SK-N-SH (cell line): ENCODE results near the gene LAMTOR1. TPM values are rescaled to one million over a fixed set of nuclear protein-coding genes. Genes with fewer than 3 reads are reported as not detected.
A peak's percentile ranks its signal among the peaks of the same experiment; 100 is the strongest.

Source experiments
- CTCF ChIA-PET: fragments of 300-600, 350-600 bp; formaldehyde crosslinking; extraction: SDS; loops from one replicate; lab custom pipeline; 2021; lab: Yijun Ruan, JAX
- POLR2A ChIA-PET: fragments of 350-600 bp; sonication (Branson Sonifier 250); formaldehyde crosslinking; extraction: SDS; loops from one replicate; lab custom pipeline; 2020; ENCODE audit warnings: antibody characterized with exemption, inconsistent platforms; lab: Yijun Ruan, JAX
- DNase-seq: peaks from one replicate; pipeline ENCODE4 v3.0.0; 2012
- H2AFZ ChIP-seq: fragments of 200-600 bp; sonication (generic); 2 replicates; pipeline ENCODE4 v1.8.1; 2016; ENCODE audit warnings: antibody characterized with exemption, mild to moderate bottlenecking, low read depth
- H3F3A ChIP-seq: fragments of 200-600 bp; sonication (generic); replicated peaks from 2 replicates; pipeline ENCODE3; 2016; ENCODE audit warnings: antibody characterized with exemption, mild to moderate bottlenecking; ENCODE audit not compliant: insufficient read depth
- H3K27ac ChIP-seq, 2 experiments: fragments of 200-500 bp in 1 of 2; fragments of 200-600 bp in 1 of 2; sonication (Bioruptor generic) in 1 of 2; sonication (generic), shearing (Covaris generic) in 1 of 2; 2 replicates each; pipeline versions ENCODE4 v1.5.1 to v1.6.1; 2014 to 2016; ENCODE audit warnings: low read depth in 2 of 2, inconsistent platforms in 1 of 2, low read length in 1 of 2, mild to moderate bottlenecking in 1 of 2, mixed read lengths in 1 of 2
- H3K27me3 ChIP-seq: fragments of 200-600 bp; sonication (generic), shearing (Covaris generic); 2 replicates; pipeline ENCODE4 v1.6.1; 2016; ENCODE audit warnings: mixed run types; ENCODE audit not compliant: insufficient read depth
- H3K36me3 ChIP-seq, 2 experiments: fragments of 200-500 bp in 1 of 2; fragments of 200-600 bp in 1 of 2; sonication (Bioruptor generic) in 1 of 2; sonication (generic) in 1 of 2; replicated peaks in 1 of 2; 2 replicates each; pipeline versions ENCODE3 to v1.5.1; 2014 to 2016; ENCODE audit warnings: low read length in 1 of 2, mild to moderate bottlenecking in 1 of 2; ENCODE audit not compliant: insufficient read depth in 2 of 2, control insufficient read depth in 1 of 2
- H3K4me1 ChIP-seq, 2 experiments: fragments of 200-500 bp in 1 of 2; fragments of 200-600 bp in 1 of 2; sonication (Bioruptor generic) in 1 of 2; sonication (generic), shearing (Covaris generic) in 1 of 2; 2 replicates each; pipeline versions ENCODE4 v1.5.1 to v1.6.1; 2014 to 2016; ENCODE audit warnings: low read depth in 1 of 2, low read length in 1 of 2, mixed run types in 1 of 2; ENCODE audit not compliant: insufficient read depth in 2 of 2, control insufficient read depth in 1 of 2
- H3K4me2 ChIP-seq: fragments of 200-600 bp; sonication (generic), shearing (Covaris generic); 2 replicates; pipeline ENCODE4 v1.6.1; 2017; ENCODE audit warnings: mixed run types
- H3K4me3 ChIP-seq, 2 experiments: fragments of 200-500 bp in 1 of 2; fragments of 200-600 bp in 1 of 2; sonication (Bioruptor generic) in 1 of 2; sonication (generic), shearing (Covaris generic) in 1 of 2; 2 replicates each; pipeline versions ENCODE4 v1.5.1 to v1.8.1; 2014 to 2016; ENCODE audit warnings: low read depth in 2 of 2, inconsistent platforms in 1 of 2, low read length in 1 of 2, mild to moderate bottlenecking in 1 of 2, mixed read lengths in 1 of 2, moderate library complexity in 1 of 2
- H3K79me2 ChIP-seq: fragments of 200-600 bp; sonication (generic); 2 replicates; pipeline ENCODE4 v1.8.1; 2017; ENCODE audit warnings: mild to moderate bottlenecking; ENCODE audit not compliant: insufficient read depth
- H3K9ac ChIP-seq: fragments of 200-600 bp; sonication (generic); 2 replicates; pipeline ENCODE4 v1.6.1; 2017; ENCODE audit warnings: mixed run types
- H3K9me2 ChIP-seq: fragments of 200-600 bp; sonication (generic); 2 replicates; pipeline ENCODE4 v1.6.1; 2017; ENCODE audit warnings: mixed run types
- H3K9me3 ChIP-seq: fragments of 200-600 bp; sonication (generic); 2 replicates; pipeline ENCODE4 v1.6.1; 2017; ENCODE audit warnings: mixed run types, mild to moderate bottlenecking, moderate library complexity
- H4K20me1 ChIP-seq: fragments of 200-600 bp; sonication (generic); 2 replicates; pipeline ENCODE4 v1.6.1; 2017; ENCODE audit warnings: mild to moderate bottlenecking, mixed run types; ENCODE audit not compliant: insufficient read depth
- ELF1 ChIP-seq: IDR thresholded peaks from 2 replicates; pipeline ENCODE4 v1.4.0; 2012
- EP300 ChIP-seq, 2 experiments: IDR thresholded peaks; 2 replicates each; pipeline versions ENCODE4 v1.4.0 to v1.6.1; 2012; ENCODE audit warnings: borderline replicate concordance in 1 of 2, low read depth in 1 of 2, low read length in 1 of 2
- EZH2phosphoT487 ChIP-seq: fragments of 200-600 bp; sonication (generic); IDR thresholded peaks from 2 replicates; pipeline ENCODE4 v1.6.1; 2017; ENCODE audit warnings: low read depth, mixed run types, mild to moderate bottlenecking, antibody characterized with exemption, moderate library complexity, borderline replicate concordance
- FOSL2 ChIP-seq: IDR thresholded peaks from 2 replicates; pipeline ENCODE4 v1.4.0; 2012; ENCODE audit warnings: low read depth, mild to moderate bottlenecking, moderate library complexity, borderline replicate concordance
- GABPA ChIP-seq: IDR thresholded peaks from 2 replicates; pipeline ENCODE4 v1.4.0; 2012; ENCODE audit warnings: low read depth, mild to moderate bottlenecking
- GATA2 ChIP-seq: sonication (generic); formaldehyde crosslinking; IDR thresholded peaks from 2 replicates; pipeline ENCODE4 v1.5.0; 2020; ENCODE audit warnings: mild to moderate bottlenecking, missing genetic modification reagents
- JUND ChIP-seq: IDR thresholded peaks from 2 replicates; pipeline ENCODE4 v1.4.0; 2012
- NFIC ChIP-seq: IDR thresholded peaks from 2 replicates; pipeline ENCODE4 v1.4.0; 2012; ENCODE audit warnings: borderline replicate concordance
- RXRA ChIP-seq: IDR thresholded peaks from 2 replicates; pipeline ENCODE4 v1.4.0; 2012; ENCODE audit warnings: low read depth, mild to moderate bottlenecking, borderline replicate concordance
- SIN3A ChIP-seq: IDR thresholded peaks from 2 replicates; pipeline ENCODE4 v1.6.1; 2012; ENCODE audit warnings: low read depth, mild to moderate bottlenecking, low read length, moderate library complexity, borderline replicate concordance
- SMC3 ChIP-seq: IDR thresholded peaks from 2 replicates; pipeline ENCODE4 v1.6.1; 2012; ENCODE audit warnings: low read depth, low read length, improper control_type of control experiment
- TAF1 ChIP-seq: IDR thresholded peaks from 2 replicates; pipeline ENCODE4 v1.6.1; 2012; ENCODE audit warnings: low read depth, mild to moderate bottlenecking, low read length, moderate library complexity, borderline replicate concordance
- TCF12 ChIP-seq: IDR thresholded peaks from 2 replicates; pipeline ENCODE4 v1.4.0; 2012
- YY1 ChIP-seq: IDR thresholded peaks from 2 replicates; pipeline ENCODE4 v1.4.0; 2012; ENCODE audit warnings: low read depth, mild to moderate bottlenecking
- WGBS: methylation state at CpG from one replicate; pipeline ENCODE4 v1.1.6; 2017; ENCODE audit warnings: low lambda C conversion rate; 5-methylcytosine and 5-hydroxymethylcytosine counted together
- polyA plus RNA-seq, 3 experiments: library from polyadenylated mRNA; depleted of rRNA; stranded (reverse); fragments of >200 nt; gene quantifications; 2 replicates each; pipeline ENCODE4 v1.2.3, GENCODE V29; 2012
- TF ChIP-seq, protein P1 (sequence below): IDR thresholded peaks from 2 replicates; pipeline ENCODE4 v1.4.0; 2012; ENCODE audit warnings: low read depth, borderline replicate concordance
- TF ChIP-seq, protein P2 (sequence below): IDR thresholded peaks from 2 replicates; pipeline ENCODE4; 2012
- TF ChIP-seq, protein P3 (sequence below): IDR thresholded peaks from 2 replicates; pipeline ENCODE4 v1.6.1; 2012; ENCODE audit warnings: mild to moderate bottlenecking, low read depth, low read length, moderate library complexity

Gene LAMTOR1
- polyA plus RNA-seq, 1 of the 3 experiments (the other 2 are of a cell fraction): 128 TPM

DNA sequence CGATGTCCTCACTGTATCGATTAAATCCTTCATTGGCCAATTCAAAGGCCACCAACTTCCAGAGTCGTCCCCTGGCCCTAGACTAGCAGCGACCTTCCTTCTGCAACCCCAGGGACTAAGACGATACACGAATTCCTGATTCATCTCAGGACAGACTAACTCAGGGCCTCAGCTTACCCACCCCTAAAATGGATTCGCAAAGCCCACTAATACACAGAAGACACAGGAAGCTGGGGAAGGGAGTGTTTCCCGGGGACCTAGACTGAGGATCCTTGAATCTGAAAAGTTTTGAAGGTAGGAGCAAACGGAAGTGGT, 509 bp downstream of the LAMTOR1 start (continued):
- TF ChIP-seq, protein P1, sequence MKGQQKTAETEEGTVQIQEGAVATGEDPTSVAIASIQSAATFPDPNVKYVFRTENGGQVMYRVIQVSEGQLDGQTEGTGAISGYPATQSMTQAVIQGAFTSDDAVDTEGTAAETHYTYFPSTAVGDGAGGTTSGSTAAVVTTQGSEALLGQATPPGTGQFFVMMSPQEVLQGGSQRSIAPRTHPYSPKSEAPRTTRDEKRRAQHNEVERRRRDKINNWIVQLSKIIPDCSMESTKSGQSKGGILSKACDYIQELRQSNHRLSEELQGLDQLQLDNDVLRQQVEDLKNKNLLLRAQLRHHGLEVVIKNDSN: no peak

DNA sequence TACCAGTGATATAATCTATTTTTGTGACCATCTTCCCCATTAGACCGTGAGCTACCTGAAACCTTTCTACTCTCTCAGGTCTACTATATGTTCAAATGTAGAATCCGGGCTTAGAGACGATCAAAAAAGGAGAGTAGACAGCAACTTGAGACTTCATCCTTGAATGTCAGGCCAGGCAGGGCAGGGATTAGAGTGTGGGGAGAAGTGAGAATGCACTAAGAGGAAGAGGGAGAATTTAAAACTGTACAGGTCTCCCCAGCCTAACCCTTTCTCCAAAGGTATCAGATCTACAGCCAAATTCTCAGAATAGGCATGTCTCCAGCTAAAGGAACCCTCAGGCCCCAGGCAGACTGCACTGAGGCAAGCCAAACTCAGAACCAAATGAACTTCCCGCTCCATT, 935 bp downstream of the LAMTOR1 start:
- H3K79me2 ChIP-seq: peaks cover 42% of the 10 kb centered on the region
- H3K4me3 ChIP-seq: peak overlapping the region; percentile 88 to 89
- no peak for TF ChIP-seq TAF1
- POLR2A ChIA-PET: interaction anchor here (2.3 kb wide), 1 partner anchor 10 kb away, joined by 11 read pairs; the partner anchor contains the start of gene ANAPC15
- CTCF ChIA-PET: interaction anchor here (0.6 to 16.4 kb wide), 11 partner anchors 9 to 378 kb away, joined by 3 to 416 read pairs (median 5); partner anchors contain the start of gene CLPB
- H3K4me1 ChIP-seq: peaks cover 4 to 28% of the 10 kb centered on the region in 2 experiments; a peak in 2 of 4 replicates
- peak overlapping the region; percentile 93 for H3K9ac ChIP-seq
- no peaks in the 10 kb centered on the region for H3K9me2 ChIP-seq
- no peaks in the 10 kb centered on the region for H3K9me3 ChIP-seq
- peak overlapping the region; percentile 89 to 97; a peak in 3 of 4 replicates for H3K27ac ChIP-seq
- H3K36me3 ChIP-seq: peaks cover 9 to 39% of the 10 kb centered on the region in 2 experiments
- H4K20me1 ChIP-seq: no peaks in the 10 kb centered on the region
- H3K27me3 ChIP-seq: no peaks in the 10 kb centered on the region
- no peak for DNase-seq
- H3K4me2 ChIP-seq: peak overlapping the region; percentile 96
- H3F3A ChIP-seq: peaks cover 9% of the 10 kb centered on the region
- WGBS: 30% methylated on average over 4 of the region's 4 CpGs
- no peak overlapping the region for H2AFZ ChIP-seq

DNA sequence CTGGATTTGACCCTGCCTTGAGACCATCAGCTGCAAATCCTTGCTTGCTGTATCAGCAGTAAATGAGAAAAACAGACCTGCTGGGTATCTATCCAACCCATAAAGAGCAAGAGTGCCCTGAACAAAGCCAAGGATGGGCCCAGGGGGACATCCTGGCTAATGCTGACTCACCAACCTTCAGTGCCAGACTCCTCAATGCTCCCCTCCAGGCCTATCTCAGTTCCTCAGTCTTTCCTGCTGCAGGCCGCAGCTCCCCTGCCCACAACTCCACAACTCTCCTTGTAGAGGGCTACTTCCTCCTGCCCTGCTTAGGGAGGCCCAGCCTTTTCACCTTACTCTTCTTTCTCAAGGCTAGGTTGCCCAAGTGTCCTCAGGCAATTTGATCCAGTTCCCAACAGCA, 2.6 kb downstream of the LAMTOR1 start:
- DNase-seq: no peak
- H3F3A ChIP-seq: peaks cover 9% of the 10 kb centered on the region
- H3K79me2 ChIP-seq: peaks cover 42% of the 10 kb centered on the region
- H3K27ac ChIP-seq: no peak overlapping the region; a peak in 1 of 4 replicates
- H3K9me2 ChIP-seq: no peaks in the 10 kb centered on the region
- H3K27me3 ChIP-seq: no peaks in the 10 kb centered on the region
- no peaks in the 10 kb centered on the region for H4K20me1 ChIP-seq
- ChIA-PET POLR2A (interaction anchor here (1.0 to 1.7 kb wide), 3 partner anchors 9 to 331 kb away, joined by 3 to 4 read pairs (median 4); no protein-coding TSS in a partner anchor), CTCF (interaction anchor here (1.2 to 16.4 kb wide), 9 partner anchors 7 to 334 kb away, joined by 3 to 416 read pairs (median 5); partner anchors contain the start of gene CLPB)
- no peaks in the 10 kb centered on the region for H3K9me3 ChIP-seq
- H3K36me3 ChIP-seq: peaks cover 14 to 48% of the 10 kb centered on the region in 2 experiments
- no peak overlapping the region for H3K4me3 ChIP-seq
- no peak for TF ChIP-seq TCF12
- TF ChIP-seq GABPA: no peak
- no peak for TF ChIP-seq FOSL2
- no peak for TF ChIP-seq NFIC
- no peak for TF ChIP-seq GATA2 (CRISPR knock-in tag)
- TF ChIP-seq, protein P2, sequence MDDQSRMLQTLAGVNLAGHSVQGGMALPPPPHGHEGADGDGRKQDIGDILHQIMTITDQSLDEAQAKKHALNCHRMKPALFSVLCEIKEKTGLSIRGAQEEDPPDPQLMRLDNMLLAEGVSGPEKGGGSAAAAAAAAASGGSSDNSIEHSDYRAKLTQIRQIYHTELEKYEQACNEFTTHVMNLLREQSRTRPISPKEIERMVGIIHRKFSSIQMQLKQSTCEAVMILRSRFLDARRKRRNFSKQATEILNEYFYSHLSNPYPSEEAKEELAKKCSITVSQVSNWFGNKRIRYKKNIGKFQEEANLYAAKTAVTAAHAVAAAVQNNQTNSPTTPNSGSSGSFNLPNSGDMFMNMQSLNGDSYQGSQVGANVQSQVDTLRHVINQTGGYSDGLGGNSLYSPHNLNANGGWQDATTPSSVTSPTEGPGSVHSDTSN: no peak
- no peak for TF ChIP-seq ELF1
- no peak for TF ChIP-seq SMC3
- no peak for TF ChIP-seq EZH2phosphoT487
- TF ChIP-seq TAF1: no peak
- TF ChIP-seq JUND: no peak
- no peak for TF ChIP-seq YY1
- TF ChIP-seq, protein P3, sequence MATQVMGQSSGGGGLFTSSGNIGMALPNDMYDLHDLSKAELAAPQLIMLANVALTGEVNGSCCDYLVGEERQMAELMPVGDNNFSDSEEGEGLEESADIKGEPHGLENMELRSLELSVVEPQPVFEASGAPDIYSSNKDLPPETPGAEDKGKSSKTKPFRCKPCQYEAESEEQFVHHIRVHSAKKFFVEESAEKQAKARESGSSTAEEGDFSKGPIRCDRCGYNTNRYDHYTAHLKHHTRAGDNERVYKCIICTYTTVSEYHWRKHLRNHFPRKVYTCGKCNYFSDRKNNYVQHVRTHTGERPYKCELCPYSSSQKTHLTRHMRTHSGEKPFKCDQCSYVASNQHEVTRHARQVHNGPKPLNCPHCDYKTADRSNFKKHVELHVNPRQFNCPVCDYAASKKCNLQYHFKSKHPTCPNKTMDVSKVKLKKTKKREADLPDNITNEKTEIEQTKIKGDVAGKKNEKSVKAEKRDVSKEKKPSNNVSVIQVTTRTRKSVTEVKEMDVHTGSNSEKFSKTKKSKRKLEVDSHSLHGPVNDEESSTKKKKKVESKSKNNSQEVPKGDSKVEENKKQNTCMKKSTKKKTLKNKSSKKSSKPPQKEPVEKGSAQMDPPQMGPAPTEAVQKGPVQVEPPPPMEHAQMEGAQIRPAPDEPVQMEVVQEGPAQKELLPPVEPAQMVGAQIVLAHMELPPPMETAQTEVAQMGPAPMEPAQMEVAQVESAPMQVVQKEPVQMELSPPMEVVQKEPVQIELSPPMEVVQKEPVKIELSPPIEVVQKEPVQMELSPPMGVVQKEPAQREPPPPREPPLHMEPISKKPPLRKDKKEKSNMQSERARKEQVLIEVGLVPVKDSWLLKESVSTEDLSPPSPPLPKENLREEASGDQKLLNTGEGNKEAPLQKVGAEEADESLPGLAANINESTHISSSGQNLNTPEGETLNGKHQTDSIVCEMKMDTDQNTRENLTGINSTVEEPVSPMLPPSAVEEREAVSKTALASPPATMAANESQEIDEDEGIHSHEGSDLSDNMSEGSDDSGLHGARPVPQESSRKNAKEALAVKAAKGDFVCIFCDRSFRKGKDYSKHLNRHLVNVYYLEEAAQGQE: no peak
- TF ChIP-seq EP300 (IDR thresholded peaks at IDR 0.05; ENCODE audit: borderline replicate concordance in 1 of 2, low read depth in 1 of 2, low read length in 1 of 2): no peak
- TF ChIP-seq SIN3A: no peak
- no peak for TF ChIP-seq RXRA
- no peak overlapping the region for H3K9ac ChIP-seq
- H3K4me1 ChIP-seq: peaks cover 4 to 28% of the 10 kb centered on the region in 2 experiments; a peak in 2 of 4 replicates
- 100% methylated on average over 1 of the region's 1 CpG for WGBS
- H3K4me2 ChIP-seq: peak overlapping the region; percentile 96; the same call in 1 of the 2 replicates
- no peak overlapping the region for H2AFZ ChIP-seq
